IPS DF 6.9 (cell line): Measurements from ENCODE around the gene SLC37A1.

Experiments
- DNase-seq: peaks from one replicate; pipeline ENCODE4 v3.0.0-alpha.2; 2013; ENCODE audit warnings: low read depth, low spot score
- H3K27ac ChIP-seq: one replicate; pipeline ENCODE4 v1.5.1; 2013; ENCODE audit warnings: low read length, control low read depth
- H3K27me3 ChIP-seq: 2 replicates; pipeline ENCODE4 v1.6.1; 2013; ENCODE audit warnings: mild to moderate bottlenecking, low read length; ENCODE audit not compliant: control insufficient read depth, insufficient read depth
- H3K36me3 ChIP-seq: 2 replicates; pipeline ENCODE4 v1.6.1; 2013; ENCODE audit warnings: low read length; ENCODE audit not compliant: control insufficient read depth, insufficient read depth
- H3K4me1 ChIP-seq: 2 replicates; pipeline ENCODE4 v1.6.1; 2013; ENCODE audit warnings: low read length; ENCODE audit not compliant: control insufficient read depth, insufficient read depth
- H3K4me3 ChIP-seq: 2 replicates; pipeline ENCODE4 v1.5.1; 2013; ENCODE audit warnings: mild to moderate bottlenecking, low read length
- H3K9me3 ChIP-seq: 2 replicates; pipeline ENCODE4 v1.6.1; 2013; ENCODE audit warnings: low read length, inconsistent platforms; ENCODE audit not compliant: control insufficient read depth, insufficient read depth
- WGBS: extraction: QIAGEN DNeasy Blood & Tissue Kit; methylation state at CpG from one replicate; pipeline ENCODE4 v1.1.7; 2013; ENCODE audit warnings: mixed read lengths, missing lambda C conversion rate; ENCODE audit not compliant: insufficient read length, insufficient coverage; 5-methylcytosine and 5-hydroxymethylcytosine counted together

The SLC37A1 gene

GRCh38 chr21:42592156-42592820 is 78.6 kb downstream of the SLC37A1 start:
- no peak for DNase-seq
- H3K4me3 ChIP-seq, result no peak overlapping the region
- H3K27me3 ChIP-seq, result no peaks in the 10 kb centered on the region
- no peak overlapping the region for H3K27ac ChIP-seq
- H3K9me3 ChIP-seq, result no peaks in the 10 kb centered on the region
- H3K36me3 ChIP-seq, result no peaks in the 10 kb centered on the region
- H3K4me1 ChIP-seq, result peaks cover 1% of the 10 kb centered on the region; the same call in 1 of the 2 replicates
- 100% methylated on average over 2 of the region's 19 CpGs for whole genome bisulfite sequencing

- no CpG with 5 or more reads among the region's 33 CpGs for WGBS
- DNase-seq, result no peak
- Histone ChIP-seq H3K9me3 (no peaks in the 10 kb centered on the region), H3K4me3 (no peak overlapping the region), H3K27me3 (no peaks in the 10 kb centered on the region), H3K4me1 (peaks cover 1% of the 10 kb centered on the region; the same call in 1 of the 2 replicates), H3K27ac (no peak overlapping the region), H3K36me3 (no peaks in the 10 kb centered on the region)
Measured at GRCh38 chr21:42593007-42593814, 79.6 kb downstream of the SLC37A1 start.

DNA sequence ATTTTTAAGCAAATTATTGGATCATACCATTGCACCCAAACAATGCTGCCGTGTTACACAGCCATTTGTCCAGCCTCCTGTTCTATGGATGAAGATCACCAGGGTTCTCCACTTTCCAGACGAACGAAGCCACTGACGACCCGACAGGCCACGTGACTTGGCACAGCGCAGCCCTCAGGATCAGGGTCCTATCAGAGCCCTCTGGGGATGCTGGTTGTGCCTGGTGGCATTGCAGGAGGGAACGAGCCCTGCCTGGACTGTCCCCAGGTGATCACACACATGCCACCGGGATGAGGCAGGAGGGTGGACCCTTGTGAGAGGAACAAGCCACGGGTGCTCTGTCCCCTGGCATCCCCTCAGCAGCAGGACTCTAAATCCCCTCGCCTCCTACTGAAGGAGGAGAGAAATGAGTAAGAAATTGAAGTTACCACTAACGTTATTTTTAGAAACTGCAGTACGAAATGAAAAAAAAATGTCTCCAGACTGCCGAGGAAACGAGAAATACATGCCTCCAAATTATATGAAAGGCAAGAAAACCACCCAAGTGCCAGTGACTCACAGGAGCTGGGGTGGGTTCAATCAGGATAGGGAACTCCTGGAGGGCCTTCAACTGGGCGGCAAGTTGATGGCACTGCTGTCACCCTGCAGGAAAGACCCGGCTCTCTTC is 81.1 kb downstream of the SLC37A1 start:
- DNase-seq, result no peak
- no peaks in the 10 kb centered on the region for H3K27me3 ChIP-seq
- no peak overlapping the region for H3K27ac ChIP-seq
- peaks cover 1% of the 10 kb centered on the region; the same call in 1 of the 2 replicates for H3K4me1 ChIP-seq
- no peaks in the 10 kb centered on the region for H3K9me3 ChIP-seq
- no peaks in the 10 kb centered on the region for H3K36me3 ChIP-seq
- H3K4me3 ChIP-seq, result no peak overlapping the region
- WGBS, result no CpG with 5 or more reads among the region's 17 CpGs

- no peak overlapping the region for H3K4me3 ChIP-seq
- no peak overlapping the region for H3K27ac ChIP-seq
- H3K36me3 ChIP-seq, result no peaks in the 10 kb centered on the region
- no peaks in the 10 kb centered on the region; the same call in 1 of the 2 replicates for H3K9me3 ChIP-seq
- DNase-seq, result no peak
- WGBS, result no CpG with 5 or more reads among the region's 25 CpGs
- H3K27me3 ChIP-seq, result no peaks in the 10 kb centered on the region
- H3K4me1 ChIP-seq, result peaks cover 1% of the 10 kb centered on the region; the same call in 1 of the 2 replicates
Measured at GRCh38 chr21:42595283-42596187, 81.9 kb downstream of the SLC37A1 start.

- WGBS, result no CpG with 5 or more reads among the region's 2 CpGs
Measured at GRCh38 chr21:42596657-42597056, 83.0 kb downstream of the SLC37A1 start.

DNA sequence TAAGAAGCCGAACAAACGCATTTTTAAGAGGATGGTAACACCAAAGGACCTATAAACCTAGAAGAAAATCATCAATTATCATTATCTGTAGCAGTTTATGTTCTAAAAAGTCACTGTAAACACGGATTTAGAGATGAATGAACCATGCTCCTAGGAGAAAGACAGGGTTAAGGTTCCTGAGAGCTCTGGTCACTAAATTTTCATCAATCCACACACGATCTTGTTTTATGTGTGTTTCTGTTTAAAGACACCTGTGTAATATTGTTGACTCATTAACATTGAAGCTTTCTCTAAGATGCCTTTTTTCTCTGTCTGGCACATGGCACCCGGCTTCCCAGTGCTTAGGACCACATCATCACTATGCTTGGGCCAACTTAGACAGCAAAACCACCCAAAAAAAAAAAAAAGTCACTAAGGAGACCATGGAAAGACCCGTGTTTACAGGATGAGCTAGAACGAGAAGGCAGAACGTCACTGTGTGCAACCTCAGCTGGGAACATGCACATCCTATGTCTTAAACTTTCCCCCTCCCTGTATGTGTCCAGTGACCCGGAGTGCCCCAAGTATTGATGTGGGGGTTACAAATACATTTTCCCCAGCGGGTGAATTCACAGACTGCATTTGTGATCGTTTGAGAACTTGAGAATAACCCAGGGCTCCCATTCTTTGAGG is 84.0 kb downstream of the SLC37A1 start:
- no peaks in the 10 kb centered on the region; the same call in 1 of the 2 replicates for H3K9me3 ChIP-seq
- H3K27me3 ChIP-seq, result no peaks in the 10 kb centered on the region
- no peaks in the 10 kb centered on the region for H3K36me3 ChIP-seq
- WGBS, result no CpG with 5 or more reads among the region's 11 CpGs
- peaks cover 1% of the 10 kb centered on the region; the same call in 1 of the 2 replicates for H3K4me1 ChIP-seq
- DNase-seq, result no peak
- no peak overlapping the region for H3K27ac ChIP-seq
- H3K4me3 ChIP-seq, result no peak overlapping the region

More at GRCh38 chr21:42596657-42597056, 83.0 kb downstream of the SLC37A1 start:
- no peaks in the 10 kb centered on the region for H3K27me3 ChIP-seq
- no peaks in the 10 kb centered on the region; the same call in 1 of the 2 replicates for H3K9me3 ChIP-seq
- peaks cover 1% of the 10 kb centered on the region; the same call in 1 of the 2 replicates for H3K4me1 ChIP-seq
- DNase-seq, result no peak
- H3K36me3 ChIP-seq, result no peaks in the 10 kb centered on the region
- no peak overlapping the region for H3K27ac ChIP-seq
- H3K4me3 ChIP-seq, result no peak overlapping the region

DNA sequence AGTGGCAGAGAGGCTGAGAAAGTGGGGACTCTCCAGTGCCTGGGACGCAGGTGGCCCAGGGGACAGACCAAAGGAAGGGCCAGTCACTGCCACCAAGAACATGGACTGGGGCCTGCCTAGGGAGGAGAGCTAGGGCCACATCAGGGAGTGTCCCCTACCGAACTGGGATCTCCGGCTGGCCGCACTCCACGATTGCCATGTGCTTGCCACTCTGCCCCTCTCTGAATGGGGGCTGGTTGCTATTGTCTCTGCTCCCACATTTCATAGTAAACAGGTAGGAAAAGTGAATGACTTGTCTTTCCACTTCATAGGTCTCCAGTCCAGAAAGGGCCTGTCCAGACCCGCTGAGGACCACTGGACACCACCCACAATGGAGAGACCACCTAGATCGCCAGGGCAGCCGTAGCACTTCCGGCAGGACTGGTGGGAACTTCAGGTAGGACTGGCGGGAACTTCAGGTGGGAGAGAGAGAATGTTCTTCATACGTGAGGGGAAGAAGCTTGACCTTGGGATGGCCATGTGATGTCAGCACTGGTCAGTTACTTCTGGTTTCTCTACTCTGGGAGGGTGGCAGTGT is 84.6 kb downstream of the SLC37A1 start:
- H3K36me3 ChIP-seq, result no peaks in the 10 kb centered on the region
- no CpG with 5 or more reads among the region's 11 CpGs for WGBS
- no peak for DNase-seq
- no peak overlapping the region for H3K4me3 ChIP-seq
- H3K27me3 ChIP-seq, result no peaks in the 10 kb centered on the region
- H3K4me1 ChIP-seq, result no peaks in the 10 kb centered on the region; the same call in 1 of the 2 replicates
- H3K9me3 ChIP-seq, result no peaks in the 10 kb centered on the region; the same call in 1 of the 2 replicates
- H3K27ac ChIP-seq, result no peak overlapping the region

- no peaks in the 10 kb centered on the region; the same call in 1 of the 2 replicates for H3K9me3 ChIP-seq
- WGBS, result no CpG with 5 or more reads among the region's 4 CpGs
- H3K36me3 ChIP-seq, result no peaks in the 10 kb centered on the region
- no peak overlapping the region for H3K4me3 ChIP-seq
- DNase-seq, result no peak
- no peak overlapping the region for H3K27ac ChIP-seq
- H3K27me3 ChIP-seq, result no peaks in the 10 kb centered on the region
- H3K4me1 ChIP-seq, result no peaks in the 10 kb centered on the region
Measured at GRCh38 chr21:42599486-42599885, 85.8 kb downstream of the SLC37A1 start.

GRCh38 chr21:42599962-42600361 is 86.3 kb downstream of the SLC37A1 start:
- H3K4me3 ChIP-seq, result no peak overlapping the region
- H3K4me1 ChIP-seq, result no peaks in the 10 kb centered on the region
- no peaks in the 10 kb centered on the region for H3K27me3 ChIP-seq
- no peaks in the 10 kb centered on the region; the same call in 1 of the 2 replicates for H3K9me3 ChIP-seq
- no peak overlapping the region for H3K27ac ChIP-seq
- no peak for DNase-seq
- H3K36me3 ChIP-seq, result no peaks in the 10 kb centered on the region
- WGBS, result no CpG with 5 or more reads among the region's 8 CpGs
